ENCODE results near the gene BBOX1. TPM values are rescaled to one million over a fixed set of nuclear protein-coding genes. Genes with fewer than 3 reads are reported as not detected.

The BBOX1 gene
- not detected in 2 replicates for total RNA-seq

GRCh38 chr11:27040302-27041115 is at the start of gene BBOX1:
TSS of gene BBOX1 (plus strand) at chr11:27040815. CDS start at chr11:27055431, 14,616 bp downstream.

GRCh38 chr11:26993965-26994457 is 46.6 kb upstream of the BBOX1 start, which contains the start of gene FIBIN:
TSS of gene FIBIN (plus strand) at chr11:26994112. CDS start at chr11:26994527, 415 bp downstream.

Other genes starting within 250 kb of the BBOX1 start
- gene FIBIN, start 46.7 kb upstream of the BBOX1 start, total RNA-seq: not detected in 2 replicates